CD8-positive, alpha-beta memory T cell (primary cell): Measurements from ENCODE around the gene GPR158. TPM values are rescaled to one million over a fixed set of nuclear protein-coding genes. Genes with fewer than 3 reads are reported as not detected.

ENCODE experiments used
- CTCF ChIA-PET: fragments of 350-600 bp; sonication (Branson Sonifier 250); formaldehyde crosslinking; loops from one replicate; lab custom pipeline; 2021; ENCODE audit warnings: antibody characterized with exemption; lab: Charles Lee
- POLR2A ChIA-PET: fragments of 350-600 bp; sonication (Branson Sonifier 250); formaldehyde crosslinking; loops from one replicate; lab custom pipeline; 2021; ENCODE audit warnings: antibody characterized with exemption; lab: Charles Lee
- DNase-seq, 5 donors: peaks; one replicate each; pipeline versions ENCODE4 v3.0.0 to v3.0.0-alpha.2; 2020 to 2022; ENCODE audit warnings: mixed read lengths in 1 of 5
- H3K27ac ChIP-seq: one replicate; pipeline ENCODE4 v1.7.0; 2013; ENCODE audit warnings: low read depth, mild to moderate bottlenecking, low read length, moderate library complexity
- H3K27me3 ChIP-seq: 2 replicates; pipeline ENCODE4 v1.7.0; 2013; ENCODE audit warnings: low read length, mild to moderate bottlenecking; ENCODE audit not compliant: insufficient read depth, poor library complexity, severe bottlenecking
- H3K36me3 ChIP-seq: 2 replicates; pipeline ENCODE4 v1.7.0; 2013; ENCODE audit warnings: mild to moderate bottlenecking, low read length, moderate library complexity; ENCODE audit not compliant: insufficient read depth
- H3K4me1 ChIP-seq: 2 replicates; pipeline ENCODE4 v1.7.0; 2013; ENCODE audit warnings: mild to moderate bottlenecking, low read length, moderate library complexity; ENCODE audit not compliant: insufficient read depth
- H3K4me3 ChIP-seq: 2 replicates; pipeline ENCODE4 v1.7.0; 2013; ENCODE audit warnings: mild to moderate bottlenecking, low read length
- H3K9me3 ChIP-seq: 2 replicates; pipeline ENCODE4 v1.7.0; 2013; ENCODE audit warnings: mild to moderate bottlenecking, low read length
- H3K27ac Mint-ChIP-seq, 8 donors: one replicate each; pipeline ENCODE4 v1.8.0; 2020 to 2021; ENCODE audit warnings: mixed read lengths in 8 of 8, mild to moderate bottlenecking in 6 of 8, inconsistent platforms in 3 of 8, moderate library complexity in 3 of 8
- H3K27me3 Mint-ChIP-seq, 2 donors: one replicate each; pipeline ENCODE4 v1.8.0; 2020 to 2021; ENCODE audit warnings: mixed read lengths in 2 of 2, mild to moderate bottlenecking in 1 of 2, moderate library complexity in 1 of 2
- H3K36me3 Mint-ChIP-seq, 3 donors: one replicate each; pipeline ENCODE4 v1.8.0; 2020 to 2021; ENCODE audit warnings: mixed read lengths in 3 of 3, inconsistent platforms in 1 of 3, mild to moderate bottlenecking in 1 of 3
- H3K4me1 Mint-ChIP-seq, 3 donors: one replicate each; pipeline ENCODE4 v1.8.0; 2020 to 2021; ENCODE audit warnings: mixed read lengths in 3 of 3, inconsistent platforms in 1 of 3, mild to moderate bottlenecking in 1 of 3
- H3K4me3 Mint-ChIP-seq, 7 donors: one replicate each; pipeline ENCODE4 v1.8.0; 2020 to 2021; ENCODE audit warnings: mixed read lengths in 7 of 7, mild to moderate bottlenecking in 6 of 7, moderate library complexity in 4 of 7, inconsistent platforms in 2 of 7
- H3K9me3 Mint-ChIP-seq, 5 donors: one replicate each; pipeline ENCODE4 v1.8.0; 2020 to 2022; ENCODE audit warnings: mixed read lengths in 5 of 5, mild to moderate bottlenecking in 3 of 5, moderate library complexity in 2 of 5, inconsistent platforms in 1 of 5
- polyA plus RNA-seq: library from polyadenylated mRNA; unstranded; fragments of 300-500 nt; fragmentation: Illumina TruSeq; gene quantifications from one replicate; pipeline ENCODE4 v1.2.3, GENCODE V29; 2021
- total RNA-seq, 2 experiments: library from RNA; stranded (reverse); gene quantifications; one replicate each; pipeline ENCODE4 v1.2.3, GENCODE V29; 2021

Gene GPR158
- total and polyA plus RNA-seq, 3 experiments from 2014 or later = not detected

GRCh38 chr10:25522946-25523608 is 348.3 kb downstream of the GPR158 start:
- Histone ChIP-seq H3K36me3 (no peaks in the 10 kb centered on the region), H3K4me1 (no peaks in the 10 kb centered on the region), H3K27me3 (no peaks in the 10 kb centered on the region), H3K9me3 (no peaks in the 10 kb centered on the region), H3K27ac (no peak overlapping the region), H3K4me3 (no peak overlapping the region)
- peaks cover 0 to 6% (median 2%) of the 10 kb centered on the region in 3 donors for H3K36me3 Mint-ChIP-seq
- H3K4me3 Mint-ChIP-seq = no peak overlapping the region
- ChIA-PET CTCF (no interaction called here), POLR2A (no interaction called here)
- no peaks in the 10 kb centered on the region for H3K27me3 Mint-ChIP-seq
- H3K9me3 Mint-ChIP-seq = peaks cover 0 to 12% (median 9%) of the 10 kb centered on the region in 5 donors
- no peak for DNase-seq
- H3K27ac Mint-ChIP-seq = no peak overlapping the region
- H3K4me1 Mint-ChIP-seq = no peaks in the 10 kb centered on the region

GRCh38 chr10:25530306-25530705 is 355.5 kb downstream of the GPR158 start:
- Histone ChIP-seq H3K9me3 (no peaks in the 10 kb centered on the region), H3K36me3 (no peaks in the 10 kb centered on the region), H3K27ac (no peak overlapping the region), H3K4me1 (no peaks in the 10 kb centered on the region), H3K27me3 (no peaks in the 10 kb centered on the region), H3K4me3 (no peak overlapping the region)
- H3K27ac Mint-ChIP-seq = no peak overlapping the region
- H3K4me3 Mint-ChIP-seq = no peak overlapping the region
- ChIA-PET POLR2A (no interaction called here), CTCF (no interaction called here)
- DNase-seq = no peak
- peaks cover 0 to 11% (median 3%) of the 10 kb centered on the region in 5 donors for H3K9me3 Mint-ChIP-seq
- no peaks in the 10 kb centered on the region for H3K36me3 Mint-ChIP-seq
- no peaks in the 10 kb centered on the region for H3K27me3 Mint-ChIP-seq
- no peaks in the 10 kb centered on the region for H3K4me1 Mint-ChIP-seq

DNA sequence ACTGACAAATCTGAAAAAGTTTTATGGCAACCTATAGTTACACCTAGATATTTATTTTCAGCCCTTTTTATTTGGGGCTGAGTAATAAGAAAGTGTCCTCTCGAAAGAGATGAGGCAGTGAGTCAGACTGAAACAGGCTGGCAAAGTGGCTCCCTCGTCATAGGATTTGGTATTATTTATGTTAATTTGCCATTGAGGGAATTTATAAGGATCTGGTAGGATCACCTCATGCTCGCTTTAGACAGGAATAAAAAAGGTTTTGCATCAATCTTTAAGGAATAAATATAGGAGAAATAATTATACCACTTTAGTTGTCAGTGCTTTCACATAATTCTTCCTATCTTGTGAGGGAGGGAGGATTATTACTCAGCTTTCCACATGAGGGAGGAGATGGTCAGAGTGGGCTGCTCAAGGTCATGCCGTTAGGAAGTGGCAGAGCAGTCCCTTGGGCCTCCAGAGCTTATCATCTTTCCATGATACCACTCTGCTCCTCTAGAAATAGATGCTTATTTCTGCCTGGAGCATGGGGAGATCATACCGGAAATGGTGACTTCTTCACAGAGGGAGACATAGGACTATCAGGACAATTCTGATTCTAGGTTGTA is 356.8 kb downstream of the GPR158 start:
- no peaks in the 10 kb centered on the region for H3K36me3 ChIP-seq
- H3K4me3 Mint-ChIP-seq = no peak overlapping the region
- no peak overlapping the region for H3K27ac ChIP-seq
- H3K4me1 ChIP-seq = no peaks in the 10 kb centered on the region
- no peaks in the 10 kb centered on the region for H3K4me1 Mint-ChIP-seq
- ChIA-PET POLR2A (no interaction called here), CTCF (no interaction called here)
- H3K4me3 ChIP-seq = no peak overlapping the region
- H3K27me3 ChIP-seq = no peaks in the 10 kb centered on the region
- DNase-seq = no peak
- no peak overlapping the region for H3K27ac Mint-ChIP-seq
- peaks cover 0 to 11% (median 2%) of the 10 kb centered on the region in 5 donors for H3K9me3 Mint-ChIP-seq
- no peaks in the 10 kb centered on the region for H3K9me3 ChIP-seq
- H3K27me3 Mint-ChIP-seq = no peaks in the 10 kb centered on the region
- no peaks in the 10 kb centered on the region for H3K36me3 Mint-ChIP-seq

DNA sequence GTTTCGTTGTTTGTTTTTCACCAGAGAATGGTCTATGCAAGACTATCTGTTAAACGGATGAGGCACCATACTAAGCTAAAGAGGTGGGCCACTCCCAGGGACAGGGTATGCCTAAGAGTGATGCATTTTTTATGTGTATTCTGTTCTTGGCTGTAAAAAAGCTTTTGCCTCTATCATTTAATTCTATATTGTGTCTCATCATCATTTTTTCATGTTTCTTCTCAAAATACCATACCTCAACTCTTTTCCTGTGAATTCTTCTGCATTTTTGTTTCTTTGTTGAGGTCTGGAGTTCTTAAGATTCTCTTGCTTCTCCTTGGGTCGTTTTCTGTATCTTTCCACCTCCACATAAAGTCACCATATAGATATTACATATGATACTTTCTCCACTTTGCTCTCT is 357.4 kb downstream of the GPR158 start:
- ChIA-PET CTCF (no interaction called here), POLR2A (no interaction called here)
- H3K36me3 ChIP-seq = no peaks in the 10 kb centered on the region
- H3K27me3 Mint-ChIP-seq = no peaks in the 10 kb centered on the region
- H3K4me1 ChIP-seq = no peaks in the 10 kb centered on the region
- peaks cover 0 to 11% (median 2%) of the 10 kb centered on the region in 5 donors for H3K9me3 Mint-ChIP-seq
- H3K27me3 ChIP-seq = no peaks in the 10 kb centered on the region
- no peak overlapping the region for H3K27ac Mint-ChIP-seq
- H3K4me1 Mint-ChIP-seq = no peaks in the 10 kb centered on the region
- H3K36me3 Mint-ChIP-seq = no peaks in the 10 kb centered on the region
- H3K4me3 Mint-ChIP-seq = no peak overlapping the region
- H3K4me3 ChIP-seq = no peak overlapping the region
- H3K27ac ChIP-seq = no peak overlapping the region
- DNase-seq = no peak
- no peaks in the 10 kb centered on the region for H3K9me3 ChIP-seq

- Mint-ChIP-seq H3K27me3 (no peaks in the 10 kb centered on the region), H3K9me3 (peaks cover 0 to 6% (median 2%) of the 10 kb centered on the region in 5 donors), H3K4me3 (no peak overlapping the region), H3K27ac (no peak overlapping the region), H3K4me1 (no peaks in the 10 kb centered on the region), H3K36me3 (no peaks in the 10 kb centered on the region)
- POLR2A ChIA-PET = no interaction called here
- Histone ChIP-seq H3K27ac (no peak overlapping the region), H3K9me3 (no peaks in the 10 kb centered on the region), H3K4me3 (no peak overlapping the region), H3K4me1 (no peaks in the 10 kb centered on the region), H3K27me3 (no peaks in the 10 kb centered on the region), H3K36me3 (no peaks in the 10 kb centered on the region)
- CTCF ChIA-PET = no interaction called here
- no peak for DNase-seq
These were observed 361.2 kb downstream of the GPR158 start for GRCh38 chr10:25536027-25536426.

- ChIA-PET CTCF (no interaction called here), POLR2A (no interaction called here)
- Mint-ChIP-seq H3K9me3 (peaks cover 0 to 6% (median 5%) of the 10 kb centered on the region in 5 donors), H3K27ac (no peak overlapping the region), H3K4me1 (no peaks in the 10 kb centered on the region), H3K36me3 (no peaks in the 10 kb centered on the region), H3K27me3 (no peaks in the 10 kb centered on the region), H3K4me3 (no peak overlapping the region)
- Histone ChIP-seq H3K36me3 (no peaks in the 10 kb centered on the region), H3K27me3 (no peaks in the 10 kb centered on the region), H3K9me3 (no peaks in the 10 kb centered on the region), H3K4me1 (no peaks in the 10 kb centered on the region), H3K27ac (no peak overlapping the region), H3K4me3 (no peak overlapping the region)
- DNase-seq = no peak
These were observed 372.6 kb downstream of the GPR158 start for GRCh38 chr10:25547382-25547781.

- Histone ChIP-seq H3K27ac (no peak overlapping the region), H3K36me3 (no peaks in the 10 kb centered on the region), H3K4me3 (no peak overlapping the region), H3K4me1 (no peaks in the 10 kb centered on the region), H3K9me3 (no peaks in the 10 kb centered on the region), H3K27me3 (no peaks in the 10 kb centered on the region)
- POLR2A ChIA-PET = no interaction called here
- H3K4me3 Mint-ChIP-seq = no peak overlapping the region
- CTCF ChIA-PET = no interaction called here
- DNase-seq = no peak
- no peak overlapping the region for H3K27ac Mint-ChIP-seq
- no peaks in the 10 kb centered on the region for H3K36me3 Mint-ChIP-seq
- peaks cover 0 to 4% (median 0%) of the 10 kb centered on the region in 5 donors for H3K9me3 Mint-ChIP-seq
- no peaks in the 10 kb centered on the region for H3K27me3 Mint-ChIP-seq
- H3K4me1 Mint-ChIP-seq = no peaks in the 10 kb centered on the region
These were observed 377.6 kb downstream of the GPR158 start for GRCh38 chr10:25552283-25552919.

GRCh38 chr10:25555865-25556264 is 381.1 kb downstream of the GPR158 start:
- H3K27ac Mint-ChIP-seq = no peak overlapping the region
- ChIA-PET POLR2A (no interaction called here), CTCF (no interaction called here)
- Histone ChIP-seq H3K27ac (no peak overlapping the region), H3K9me3 (no peaks in the 10 kb centered on the region), H3K27me3 (no peaks in the 10 kb centered on the region), H3K36me3 (no peaks in the 10 kb centered on the region), H3K4me1 (no peaks in the 10 kb centered on the region), H3K4me3 (no peak overlapping the region)
- no peaks in the 10 kb centered on the region for H3K4me1 Mint-ChIP-seq
- H3K4me3 Mint-ChIP-seq = no peak overlapping the region
- no peaks in the 10 kb centered on the region for H3K27me3 Mint-ChIP-seq
- DNase-seq = no peak
- no peaks in the 10 kb centered on the region for H3K36me3 Mint-ChIP-seq
- peaks cover 0 to 3% (median 0%) of the 10 kb centered on the region in 5 donors for H3K9me3 Mint-ChIP-seq
